GM18499 (cell line): ENCODE results near the gene VWA1.
"Not testable (repeated sequence)": the region's sequence is repeated elsewhere in the genome, so short reads cannot be mapped to it uniquely, and the experiment has no call there.

Source experiments
- ATAC-seq: cut with Tn5 transposase; IDR thresholded peaks from one replicate; pipeline ENCODE4 v1.9.1; 2021; ENCODE audit warnings: moderate number of reproducible peaks; ENCODE audit not compliant: insufficient read depth, unreplicated experiment

VWA1 gene

GRCh38 chr1:1421147-1421906 is 14.2 kb upstream of the VWA1 start, which contains the start of gene ANKRD65:
ANKRD65 (minus strand) TSS chr1:1421276; CDS start chr1:1421005, 271 bp downstream.
- ATAC-seq, result no peak

GRCh38 chr1:1421907-1422464 is 13.5 kb upstream of the VWA1 start:
- ATAC-seq, result no peak

GRCh38 chr1:1422465-1423244 is 12.8 kb upstream of the VWA1 start:
- ATAC-seq, result no peak

GRCh38 chr1:1423245-1423597 is 12.3 kb upstream of the VWA1 start:
- ATAC-seq, result no peak

GRCh38 chr1:1424707-1425106 is 10.8 kb upstream of the VWA1 start:
- ATAC-seq, result no peak

GRCh38 chr1:1425426-1425752 is 10.1 kb upstream of the VWA1 start:
- ATAC-seq, result no peak

GRCh38 chr1:1425753-1426495 is 9.6 kb upstream of the VWA1 start:
- no peak for ATAC-seq

- ATAC-seq, result no peak
Measured at GRCh38 chr1:1426496-1427105, 8.9 kb upstream of the VWA1 start.

GRCh38 chr1:1427106-1427819 is 8.2 kb upstream of the VWA1 start:
- ATAC-seq, result no peak

GRCh38 chr1:1427820-1428148 is 7.7 kb upstream of the VWA1 start:
- ATAC-seq, result no peak

- no peak for ATAC-seq
Measured at GRCh38 chr1:1428174-1428573, 7.3 kb upstream of the VWA1 start.

GRCh38 chr1:1428967-1429366 is 6.5 kb upstream of the VWA1 start:
- ATAC-seq, result not testable (repeated sequence)

GRCh38 chr1:1429671-1430073 is 5.8 kb upstream of the VWA1 start:
- no peak for ATAC-seq

- no peak for ATAC-seq
Measured at GRCh38 chr1:1430114-1430982, 5.1 kb upstream of the VWA1 start.

- ATAC-seq, result no peak
Measured at GRCh38 chr1:1430992-1431844, 4.3 kb upstream of the VWA1 start.

GRCh38 chr1:1431845-1432273 is 3.6 kb upstream of the VWA1 start:
- ATAC-seq, result no peak

- ATAC-seq, result no peak
Measured at GRCh38 chr1:1432274-1432950, 3.1 kb upstream of the VWA1 start.
